GM18951 (cell line): ENCODE measurements around the gene RC3H2.
"Not testable (repeated sequence)": the region's sequence is repeated elsewhere in the genome, so short reads cannot be mapped to it uniquely, and the experiment has no call there.

Experiments
- POLR2A ChIP-seq: IDR thresholded peaks from 4 replicates; pipeline ENCODE4 v1.6.1; 2011; ENCODE audit warnings: mild to moderate bottlenecking; ENCODE audit not compliant: insufficient read length, insufficient read depth; ENCODE audit errors: extremely low read depth
- in situ Hi-C: fragments of 300-500 bp; cut with MboI; formaldehyde crosslinking; loops from one replicate; pipeline ENCODE4 v1.12.0; 2022; ENCODE audit warnings: low sequenced_read_pairs, mixed read lengths, inconsistent platforms; ENCODE audit not compliant: unreplicated experiment

Gene RC3H2

DNA sequence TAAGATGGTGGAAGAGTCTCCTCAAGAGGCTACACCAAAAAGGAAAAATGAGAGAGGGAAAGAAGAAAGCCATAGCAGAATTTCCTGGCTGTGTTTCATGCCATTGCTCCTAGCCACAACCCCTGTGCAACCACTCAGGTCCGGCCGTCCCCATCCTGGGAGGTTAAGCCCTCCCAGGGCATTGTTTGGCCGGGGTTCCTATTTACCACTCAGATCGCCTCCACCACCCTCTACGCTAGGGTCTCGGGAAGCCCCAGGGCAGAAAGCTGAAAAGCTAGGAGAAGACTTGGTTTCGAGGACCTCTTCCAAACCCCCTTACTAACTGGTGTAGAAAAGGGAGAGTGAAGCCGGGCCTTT is 715 bp downstream of the RC3H2 start:
- in situ Hi-C loops = no loop called here
- no peak for TF ChIP-seq POLR2A

DNA sequence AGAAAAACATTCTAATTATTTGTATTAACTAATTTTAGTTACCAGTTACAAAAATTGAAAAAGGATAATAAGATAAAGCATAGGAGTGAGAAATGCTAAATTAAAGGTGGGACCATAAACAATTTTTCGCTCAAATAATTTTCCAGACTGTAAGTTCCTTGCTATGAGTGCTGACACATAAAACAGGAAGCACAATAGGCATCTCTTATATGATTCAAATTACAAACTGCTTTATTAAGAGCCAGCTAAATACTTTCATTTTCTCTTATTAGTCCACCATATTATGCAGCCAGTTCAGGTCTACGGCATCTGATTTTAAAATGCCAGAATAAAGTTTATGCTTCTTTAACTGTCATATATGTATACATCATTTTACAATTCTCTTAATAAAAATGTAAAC is 4.4 kb downstream of the RC3H2 start:
- in situ Hi-C loops = no loop called here
- no peak for TF ChIP-seq POLR2A

DNA sequence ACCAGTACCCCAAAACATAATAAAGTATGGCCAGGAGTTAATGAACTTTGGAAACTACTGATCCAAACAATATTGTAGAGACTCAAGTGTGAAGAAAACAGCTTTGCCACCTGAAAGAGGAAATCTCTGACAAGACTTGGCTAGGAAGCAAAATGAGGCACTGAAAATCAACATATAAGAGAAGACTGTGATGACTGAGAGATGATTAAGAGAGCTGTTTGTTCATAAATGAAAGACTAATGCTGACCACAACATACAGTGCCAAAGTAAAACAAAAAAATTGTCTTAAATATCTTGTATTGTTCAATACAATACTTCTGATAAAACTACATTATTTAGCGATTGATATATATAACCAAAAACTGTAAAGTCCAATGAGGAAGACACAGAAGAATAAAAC is 7.2 kb downstream of the RC3H2 start:
- in situ Hi-C loops = no loop called here
- no peak for TF ChIP-seq POLR2A

- in situ Hi-C loops = no loop called here
- TF ChIP-seq POLR2A = no peak
Observed at GRCh38 chr9:122888480-122888879, 16.7 kb downstream of the RC3H2 start.

DNA sequence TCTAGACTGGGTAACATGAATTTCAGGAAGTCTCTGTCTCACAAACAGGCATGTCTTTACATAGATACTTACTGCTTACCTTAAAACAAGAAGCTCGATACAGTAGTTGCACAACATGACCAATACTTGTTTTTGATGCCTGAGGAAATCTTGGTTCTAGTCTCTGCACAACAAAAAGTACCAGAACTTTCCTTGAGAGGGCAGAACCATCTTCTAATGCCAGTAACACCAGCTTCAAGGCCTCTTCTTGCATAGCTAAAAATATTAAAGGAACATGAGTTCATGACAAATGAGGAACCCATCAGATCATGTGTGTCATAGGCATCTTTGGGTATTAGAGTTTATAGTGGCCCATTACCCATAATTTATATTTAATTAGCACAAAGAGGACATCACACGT is 22.0 kb downstream of the RC3H2 start:
- no peak for TF ChIP-seq POLR2A
- in situ Hi-C loops = no loop called here

DNA sequence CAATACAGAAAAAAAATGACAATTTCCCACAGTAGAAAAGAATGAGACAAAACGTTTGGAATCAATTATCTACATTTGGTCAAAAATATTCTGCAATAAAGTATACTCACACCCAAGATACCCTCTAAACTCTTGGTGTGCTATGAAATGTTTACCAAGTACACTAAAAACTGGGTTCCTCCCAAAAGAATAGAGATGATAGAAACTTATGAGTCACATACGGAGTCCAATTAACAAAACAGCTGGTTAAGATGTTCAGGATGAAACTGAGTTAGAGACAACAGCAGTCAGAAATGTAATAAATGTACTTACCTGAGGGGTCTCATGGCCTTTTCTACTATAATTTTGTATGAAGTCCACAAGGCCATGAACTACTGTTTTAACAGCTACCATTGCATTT is 25.7 kb downstream of the RC3H2 start:
- in situ Hi-C loops = no loop called here
- no peak for TF ChIP-seq POLR2A

GRCh38 chr9:122875523-122875922 is 29.6 kb downstream of the RC3H2 start:
- in situ Hi-C loops = no loop called here
- no peak for TF ChIP-seq POLR2A

DNA sequence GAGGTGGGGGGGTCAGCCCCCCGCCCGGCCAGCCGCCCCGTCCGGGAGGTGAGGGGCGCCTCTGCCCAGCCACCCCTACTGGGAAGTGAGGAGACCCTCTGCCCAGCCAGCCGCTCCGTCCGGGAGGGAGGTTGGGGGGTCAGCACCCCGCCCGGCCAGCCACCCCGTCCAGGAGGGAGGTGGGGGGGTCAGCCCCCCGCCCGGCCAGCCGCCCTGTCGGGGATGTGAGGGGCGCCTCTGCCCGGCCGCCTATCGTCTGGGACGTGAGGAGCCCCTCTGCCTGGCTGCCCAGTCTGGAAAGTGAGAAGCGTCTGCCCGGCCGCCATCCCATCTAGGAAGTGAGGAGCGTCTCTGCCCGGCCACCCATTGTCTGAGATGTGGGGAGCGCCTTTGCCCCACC is 37.9 kb downstream of the RC3H2 start:
- in situ Hi-C loops = not testable (repeated sequence)

DNA sequence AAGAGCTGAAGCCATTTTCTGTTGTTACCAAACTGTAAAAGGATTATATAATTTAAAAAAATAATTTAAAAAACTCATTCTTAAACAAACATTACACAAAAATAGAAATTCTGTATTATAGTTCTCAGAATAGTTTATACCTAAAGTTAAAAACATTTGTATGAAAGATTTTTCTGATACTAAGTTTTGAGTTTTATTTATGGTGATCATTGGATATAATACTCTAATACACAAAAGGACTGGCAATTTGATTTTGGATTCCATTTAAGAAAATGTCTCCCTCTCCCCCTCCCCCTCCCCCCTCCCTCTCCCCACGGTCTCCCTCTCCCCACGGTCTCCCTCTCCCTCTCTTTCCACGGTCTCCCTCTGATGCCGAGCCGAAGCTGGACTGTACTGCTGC is 39.1 kb downstream of the RC3H2 start:
- no peak for TF ChIP-seq POLR2A
- in situ Hi-C loops = no loop called here

GRCh38 chr9:122865300-122865699 is 39.9 kb downstream of the RC3H2 start:
- in situ Hi-C loops = no loop called here
- no peak for TF ChIP-seq POLR2A

GRCh38 chr9:122863407-122863806 is 41.8 kb downstream of the RC3H2 start:
- TF ChIP-seq POLR2A = no peak

DNA sequence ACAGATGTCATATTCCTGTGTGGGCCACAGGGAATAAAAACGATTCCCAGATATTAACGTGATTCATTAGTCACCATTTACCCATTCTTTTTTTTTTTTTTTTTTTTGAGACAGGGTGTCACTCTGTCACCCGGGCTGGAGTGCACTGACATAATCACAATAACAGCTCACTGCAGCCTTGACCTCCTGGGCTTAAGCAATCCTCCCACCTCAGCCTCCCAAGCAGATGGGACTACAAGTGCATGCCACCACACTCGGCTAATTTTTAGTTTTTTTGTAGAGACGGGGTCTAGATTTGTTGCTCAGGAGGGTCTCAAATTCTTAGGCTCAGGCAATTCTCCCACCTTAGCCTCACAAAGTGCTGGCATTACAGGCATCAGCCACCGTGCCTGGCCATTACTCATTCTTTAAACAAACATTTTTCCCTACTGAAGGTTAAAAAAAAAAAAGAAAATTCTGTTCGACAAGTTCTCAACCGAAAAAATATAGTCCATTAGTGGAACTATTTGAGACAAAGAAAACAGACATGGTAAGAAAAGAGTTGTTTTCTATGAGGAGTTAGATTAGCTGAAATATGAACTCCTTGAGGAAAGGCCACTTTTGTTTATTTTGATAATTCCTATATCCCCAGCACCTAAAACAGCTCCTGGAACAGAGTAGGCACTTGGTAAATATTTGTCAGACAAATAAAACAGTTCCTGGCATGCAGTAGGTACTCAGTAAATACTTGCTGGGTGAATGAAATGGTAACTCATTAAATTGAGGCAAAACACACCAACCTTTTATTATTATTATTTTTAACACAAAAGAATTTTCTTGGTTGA is 44.6 kb downstream of the RC3H2 start:
- in situ Hi-C loops = no loop called here
- no peak for TF ChIP-seq POLR2A

More at GRCh38 chr9:122863407-122863806, 41.8 kb downstream of the RC3H2 start:
- in situ Hi-C loops = no loop called here

DNA sequence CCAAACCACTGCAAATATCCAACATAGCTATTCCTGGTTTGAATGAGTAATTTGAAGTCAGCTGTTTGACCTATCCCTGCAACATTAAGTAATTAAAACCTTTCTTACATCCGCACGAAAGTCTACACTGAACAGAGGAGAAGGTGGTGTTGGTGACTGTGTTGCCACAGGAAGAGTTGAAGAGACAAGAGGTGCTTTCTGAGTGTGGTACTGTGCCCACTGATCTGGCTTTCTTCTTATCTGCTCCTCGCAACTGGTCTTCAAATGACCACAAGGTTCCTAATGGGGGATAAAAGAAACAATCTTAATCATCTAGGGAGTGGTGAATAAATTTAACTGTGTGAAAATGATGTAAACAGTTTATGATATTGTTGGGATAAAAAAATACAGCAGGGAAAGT is 47.3 kb downstream of the RC3H2 start:
- in situ Hi-C loops = no loop called here
- TF ChIP-seq POLR2A = no peak

DNA sequence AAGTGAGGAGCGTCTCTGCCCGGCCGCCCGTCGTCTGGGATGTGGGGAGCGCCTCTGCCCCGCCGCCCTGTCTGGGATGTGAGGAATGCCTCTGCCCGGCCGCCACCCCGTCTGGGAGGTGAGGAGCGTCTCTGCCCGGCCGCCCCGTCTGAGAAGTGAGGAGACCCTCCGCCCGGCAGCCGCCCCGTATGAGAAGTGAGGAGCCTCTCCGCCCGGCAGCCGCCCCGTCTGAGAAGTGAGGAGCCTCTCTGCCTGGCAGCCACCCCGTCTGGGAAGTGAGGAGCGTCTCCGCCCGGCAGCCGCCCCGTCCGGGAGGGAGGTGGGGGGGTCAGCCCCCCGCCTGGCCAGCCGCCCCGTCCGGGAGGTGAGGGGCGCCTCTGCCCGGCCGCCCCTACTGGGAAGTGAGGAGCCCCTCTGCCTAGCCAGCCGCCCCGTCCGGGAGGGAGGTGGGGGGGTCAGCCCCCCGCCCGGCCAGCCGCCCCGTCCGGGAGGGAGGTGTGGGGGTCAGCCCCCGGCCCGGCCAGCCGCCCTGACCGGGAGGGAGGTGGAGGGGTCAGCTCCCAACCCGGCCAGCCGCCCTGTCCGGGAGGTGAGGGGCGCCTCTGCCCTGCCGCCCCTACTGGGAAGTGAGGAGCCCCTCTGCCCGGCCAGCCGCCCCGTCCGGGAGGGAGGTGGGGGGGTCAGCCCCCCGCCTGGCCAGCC is 52.9 kb downstream of the RC3H2 start:
- in situ Hi-C loops = not testable (repeated sequence)
